Fibroblast of lung (primary cell): Measurements from ENCODE around the gene DUS2. TPM values are rescaled to one million over a fixed set of nuclear protein-coding genes. Genes with fewer than 3 reads are reported as not detected.

Experiments
- DNase-seq, 2 donors: peaks; one replicate each; pipeline versions ENCODE4 v3.0.0 to v3.0.0-alpha.2; 2010; ENCODE audit warnings: low read depth in 2 of 2
- H2AFZ ChIP-seq: 2 replicates; pipeline ENCODE4 v1.5.1; 2012; ENCODE audit warnings: low read length, control low read depth, inconsistent platforms
- H3K27ac ChIP-seq: 2 replicates; pipeline ENCODE4 v1.5.1; 2011; ENCODE audit warnings: low read length, control low read depth; ENCODE audit not compliant: insufficient read depth
- H3K27me3 ChIP-seq: 2 replicates; pipeline ENCODE4 v1.5.1; 2011; ENCODE audit warnings: mild to moderate bottlenecking, low read length; ENCODE audit not compliant: control insufficient read depth, insufficient read depth
- H3K36me3 ChIP-seq: 2 replicates; pipeline ENCODE4 v1.5.1; 2011; ENCODE audit warnings: low read length; ENCODE audit not compliant: control insufficient read depth, insufficient read depth
- H3K4me1 ChIP-seq: 2 replicates; pipeline ENCODE4 v1.5.1; 2011; ENCODE audit warnings: low read length; ENCODE audit not compliant: control insufficient read depth, insufficient read depth; ENCODE audit errors: extremely low read depth
- H3K4me2 ChIP-seq: 2 replicates; pipeline ENCODE4 v1.5.1; 2011; ENCODE audit warnings: low read length, control low read depth; ENCODE audit not compliant: insufficient read depth; ENCODE audit errors: extremely low read depth
- H3K4me3 ChIP-seq, 4 experiments: fragments of 200-600 bp in 1 of 4; sonication (generic) in 1 of 4; replicated peaks in 1 of 4; 2 replicates each; pipeline ENCODE4 v1.5.1; 2011 to 2016; ENCODE audit warnings: low read length in 4 of 4, low read depth in 3 of 4, mild to moderate bottlenecking in 3 of 4, control low read depth in 2 of 4, inconsistent platforms in 1 of 4, mixed read lengths in 1 of 4; ENCODE audit not compliant: insufficient read depth in 1 of 4; ENCODE audit errors: control extremely low read depth in 1 of 4
- H3K79me2 ChIP-seq: 2 replicates; pipeline ENCODE4 v1.5.1; 2012; ENCODE audit warnings: mild to moderate bottlenecking, low read length, inconsistent platforms; ENCODE audit not compliant: control insufficient read depth, insufficient read depth
- H3K9ac ChIP-seq: 2 replicates; pipeline ENCODE4 v1.5.1; 2011; ENCODE audit warnings: mild to moderate bottlenecking, low read length, control low read depth; ENCODE audit not compliant: insufficient read depth
- H3K9me3 ChIP-seq: 2 replicates; pipeline ENCODE4 v1.5.1; 2012; ENCODE audit warnings: low read depth, low read length; ENCODE audit not compliant: control insufficient read depth, insufficient read depth
- H4K20me1 ChIP-seq: 2 replicates; pipeline ENCODE4 v1.5.1; 2011; ENCODE audit warnings: low read length; ENCODE audit not compliant: control insufficient read depth, insufficient read depth; ENCODE audit errors: extremely low read depth
- EZH2 ChIP-seq: IDR thresholded peaks from 2 replicates; pipeline ENCODE4 v1.5.1; 2012; ENCODE audit warnings: low read length, control low read depth, mild to moderate bottlenecking; ENCODE audit errors: missing control alignments
- polyA plus RNA-seq, 2 donors: library from polyadenylated mRNA; depleted of rRNA in 1 of 2; stranded (reverse) in 1 of 2; unstranded in 1 of 2; fragments of >200 nt; gene quantifications; 2 replicates each; pipeline ENCODE4 v1.2.1, GENCODE V29; 2011 to 2012; ENCODE audit warnings: missing spikeins in 1 of 2
- total RNA-seq: library from RNA; depleted of rRNA; stranded (reverse); fragments of >200 nt; gene quantifications from 2 replicates; pipeline ENCODE4 v1.2.1, GENCODE V29; 2014
- TF ChIP-seq, protein P1 (sequence below), 2 donors: IDR thresholded peaks in 1 of 2; conservative IDR thresholded peaks in 1 of 2; 1 replicate in 1 of 2; 2 replicates in 1 of 2; pipeline ENCODE4 v1.5.1; 2011 to 2012; ENCODE audit warnings: low read length in 2 of 2, control low read depth in 1 of 2, inconsistent platforms in 1 of 2, low read depth in 1 of 2, mild to moderate bottlenecking in 1 of 2

The DUS2 gene
- total and polyA plus RNA-seq, 2 donors (not counting 1 experiment from before 2014, with no cell fraction given), result 10.2 to 16.8 TPM

DNA sequence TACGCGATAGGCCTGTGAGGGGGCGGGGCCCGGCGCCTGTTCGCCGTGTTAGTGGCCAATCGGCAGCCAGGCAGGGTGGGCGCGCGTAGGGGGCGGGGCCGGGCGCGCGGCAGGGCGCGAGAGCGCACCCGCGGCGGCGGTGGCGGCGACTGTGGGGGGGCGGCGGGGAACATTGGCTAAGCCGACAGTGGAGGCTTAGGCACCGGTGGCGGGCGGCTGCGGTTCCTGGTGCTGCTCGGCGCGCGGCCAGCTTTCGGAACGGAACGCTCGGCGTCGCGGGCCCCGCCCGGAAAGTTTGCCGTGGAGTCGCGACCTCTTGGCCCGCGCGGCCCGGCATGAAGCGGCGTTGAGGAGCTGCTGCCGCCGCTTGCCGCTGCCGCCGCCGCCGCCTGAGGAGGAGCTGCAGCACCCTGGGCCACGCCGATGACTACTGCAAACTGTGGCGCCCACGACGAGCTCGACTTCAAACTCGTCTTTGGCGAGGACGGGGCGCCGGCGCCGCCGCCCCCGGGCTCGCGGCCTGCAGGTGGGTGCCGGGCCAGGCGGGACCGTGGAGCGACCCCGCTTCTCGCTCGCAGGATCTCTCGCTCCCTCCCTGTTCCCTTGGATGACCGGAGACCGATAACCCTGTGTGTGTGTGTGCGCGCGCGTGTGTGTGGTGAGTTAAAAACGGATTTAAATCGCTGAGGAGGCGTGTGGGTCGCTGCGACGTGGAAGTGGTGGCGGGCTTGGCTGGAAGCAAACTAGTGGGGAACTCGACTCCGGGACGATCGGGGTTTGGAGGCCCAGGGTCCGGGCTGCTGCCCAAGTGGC lies 62.4 kb downstream of the DUS2 start, which contains the start of gene NFATC3:
NFATC3 (plus strand) TSS at position 112 of the 813 bp plus-strand sequence; CDS start at position 424, 312 bp downstream.
- H3K27me3 ChIP-seq, result no peaks in the 10 kb centered on the region
- DNase-seq, result peak; percentile 94 to 96
- peaks cover 9% of the 10 kb centered on the region for H3K4me1 ChIP-seq
- H3K4me2 ChIP-seq, result peak within 1 kb of the TSS; percentile 98
- TF ChIP-seq, protein P1, sequence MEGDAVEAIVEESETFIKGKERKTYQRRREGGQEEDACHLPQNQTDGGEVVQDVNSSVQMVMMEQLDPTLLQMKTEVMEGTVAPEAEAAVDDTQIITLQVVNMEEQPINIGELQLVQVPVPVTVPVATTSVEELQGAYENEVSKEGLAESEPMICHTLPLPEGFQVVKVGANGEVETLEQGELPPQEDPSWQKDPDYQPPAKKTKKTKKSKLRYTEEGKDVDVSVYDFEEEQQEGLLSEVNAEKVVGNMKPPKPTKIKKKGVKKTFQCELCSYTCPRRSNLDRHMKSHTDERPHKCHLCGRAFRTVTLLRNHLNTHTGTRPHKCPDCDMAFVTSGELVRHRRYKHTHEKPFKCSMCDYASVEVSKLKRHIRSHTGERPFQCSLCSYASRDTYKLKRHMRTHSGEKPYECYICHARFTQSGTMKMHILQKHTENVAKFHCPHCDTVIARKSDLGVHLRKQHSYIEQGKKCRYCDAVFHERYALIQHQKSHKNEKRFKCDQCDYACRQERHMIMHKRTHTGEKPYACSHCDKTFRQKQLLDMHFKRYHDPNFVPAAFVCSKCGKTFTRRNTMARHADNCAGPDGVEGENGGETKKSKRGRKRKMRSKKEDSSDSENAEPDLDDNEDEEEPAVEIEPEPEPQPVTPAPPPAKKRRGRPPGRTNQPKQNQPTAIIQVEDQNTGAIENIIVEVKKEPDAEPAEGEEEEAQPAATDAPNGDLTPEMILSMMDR (conservative IDR thresholded peaks at IDR 0.05 in 1 of 2, IDR thresholded peaks at IDR 0.05 in 1 of 2; ENCODE audit: low read depth in 1 of 2, low read length in 2 of 2), result no peak
- TF ChIP-seq EZH2, result no peak
- H3K9ac ChIP-seq, result peak within 1 kb of the TSS; percentile 67
- H3K4me3 ChIP-seq, result peak within 1 kb of the TSS; percentile 71 to 88 (median 78)
- H3K27ac ChIP-seq, result peak within 1 kb of the TSS; percentile 73
- H3K36me3 ChIP-seq, result no peaks in the 10 kb centered on the region
- H3K9me3 ChIP-seq, result no peaks in the 10 kb centered on the region
- peak within 1 kb of the TSS; percentile 97 for H2AFZ ChIP-seq
- H4K20me1 ChIP-seq, result peaks cover 1% of the 10 kb centered on the region
- H3K79me2 ChIP-seq, result peaks cover 44% of the 10 kb centered on the region

DNA sequence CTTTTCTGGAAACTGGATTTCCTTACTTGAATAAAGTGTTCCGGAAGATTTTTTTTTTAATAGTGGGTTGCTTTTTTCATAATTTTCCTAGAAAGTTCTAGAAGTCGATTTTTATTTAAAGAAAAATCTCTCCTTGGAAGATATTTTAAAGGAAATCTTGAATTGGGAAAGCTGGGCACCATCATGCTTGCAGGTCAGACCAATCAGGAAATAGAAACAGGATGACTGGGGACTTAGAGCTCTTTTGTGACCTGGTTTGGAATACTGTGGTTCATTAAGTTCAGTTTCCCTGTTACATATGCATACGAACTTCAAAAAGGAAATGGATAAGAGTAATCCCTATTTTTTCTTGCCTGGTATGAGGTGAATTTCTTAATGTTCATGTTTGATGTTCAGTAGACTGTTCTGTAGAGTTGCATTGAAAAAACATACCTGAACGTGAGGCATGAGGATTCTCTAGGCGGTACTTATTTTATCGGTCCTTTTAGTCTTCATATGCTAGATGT lies 63.3 kb downstream of the DUS2 start:
- peak overlapping the region; percentile 97 for H3K4me2 ChIP-seq
- no peaks in the 10 kb centered on the region for H3K27me3 ChIP-seq
- H4K20me1 ChIP-seq, result peaks cover 1% of the 10 kb centered on the region
- H3K9me3 ChIP-seq, result no peaks in the 10 kb centered on the region
- peaks cover 52% of the 10 kb centered on the region for H3K79me2 ChIP-seq
- H3K9ac ChIP-seq, result peak overlapping the region; percentile 67
- peak overlapping the region; percentile 79 for H2AFZ ChIP-seq
- peak overlapping the region; percentile 71 to 88 (median 78) for H3K4me3 ChIP-seq
- H3K36me3 ChIP-seq, result no peaks in the 10 kb centered on the region
- H3K27ac ChIP-seq, result peak overlapping the region; percentile 71
- peak; percentile 53 to 56 for DNase-seq
- TF ChIP-seq, protein P1 (conservative IDR thresholded peaks at IDR 0.05 in 1 of 2, IDR thresholded peaks at IDR 0.05 in 1 of 2; ENCODE audit: low read depth in 1 of 2, low read length in 2 of 2), result no peak
- TF ChIP-seq EZH2, result no peak
- H3K4me1 ChIP-seq, result peaks cover 9% of the 10 kb centered on the region

- no peak for TF ChIP-seq EZH2
- TF ChIP-seq, protein P1 (conservative IDR thresholded peaks at IDR 0.05 in 1 of 2, IDR thresholded peaks at IDR 0.05 in 1 of 2; ENCODE audit: low read depth in 1 of 2, low read length in 2 of 2), result no peak
- H3K36me3 ChIP-seq, result no peaks in the 10 kb centered on the region
- H2AFZ ChIP-seq, result peak overlapping the region; percentile 45
- H3K79me2 ChIP-seq, result peaks cover 53% of the 10 kb centered on the region
- H3K4me2 ChIP-seq, result peak overlapping the region; percentile 97
- peaks cover 1% of the 10 kb centered on the region for H4K20me1 ChIP-seq
- no peaks in the 10 kb centered on the region for H3K27me3 ChIP-seq
- no peaks in the 10 kb centered on the region for H3K9me3 ChIP-seq
- peak overlapping the region; percentile 17 for H3K27ac ChIP-seq
- DNase-seq, result peak; percentile 9 to 24
- peaks cover 9% of the 10 kb centered on the region for H3K4me1 ChIP-seq
- H3K4me3 ChIP-seq, result peak overlapping the region; percentile 71 to 88 (median 78)
- no peak overlapping the region for H3K9ac ChIP-seq
These were observed 63.8 kb downstream of the DUS2 start for GRCh38 chr16:68086860-68087268.
